ENCODE results near the gene TGFBR3. TPM values are rescaled to one million over a fixed set of nuclear protein-coding genes. Genes with fewer than 3 reads are reported as not detected.
A peak's percentile ranks its signal among the peaks of the same experiment; 100 is the strongest.

The TGFBR3 gene
- total and polyA plus RNA-seq, 2 of the 8 experiments (the other 6 are each of a cell fraction or from before 2014, with no cell fraction given): 2.0 to 6.1 TPM

DNA sequence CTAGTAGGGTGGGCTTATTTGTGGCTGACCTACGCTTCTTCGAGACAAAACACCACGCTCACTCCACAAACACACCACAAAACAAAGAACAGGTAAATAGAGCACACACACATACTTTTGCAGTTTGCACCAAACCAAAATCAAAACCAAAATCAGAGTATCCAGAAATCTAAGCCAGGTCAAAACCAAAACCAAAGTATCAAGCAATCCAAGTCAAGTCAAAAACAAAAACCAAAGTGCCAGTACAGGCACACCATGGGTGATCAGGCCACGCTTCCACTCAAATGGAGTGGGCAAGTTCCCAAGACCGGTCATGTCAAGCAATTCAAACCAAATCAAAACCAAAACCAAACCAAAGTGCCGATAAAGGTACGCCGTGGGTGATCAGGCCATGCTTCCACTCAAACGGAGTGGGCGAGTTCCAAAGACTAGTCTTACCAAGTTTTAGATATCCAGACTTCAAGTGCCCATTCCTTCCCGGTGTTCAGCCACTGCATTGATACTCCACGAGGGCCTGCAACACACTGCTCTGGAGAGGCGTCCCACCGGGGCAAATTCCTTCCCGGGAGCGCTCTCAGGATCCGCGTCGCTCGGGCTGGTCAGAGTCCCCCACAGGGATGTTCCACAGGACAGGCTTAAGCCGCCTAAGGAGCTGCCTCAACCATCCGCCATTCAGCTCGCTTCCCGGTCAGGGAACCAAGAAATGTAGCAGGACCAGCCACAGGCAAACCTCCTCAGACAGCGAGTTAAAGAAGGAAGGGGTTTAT lies 216.2 kb downstream of the TGFBR3 start:
- 91% methylated on average over 25 of the region's 25 CpGs; no CpG with 5 or more reads in 1 of the 2 experiments for WGBS, 2 experiments (ENCODE audit: extremely low coverage in 1 of 2, insufficient coverage in 1 of 2, insufficient read length in 1 of 2, insufficient replicate concordance in 2 of 2, low coverage in 1 of 2, low lambda C conversion rate in 2 of 2, missing lambda C conversion rate in 1 of 2)
- Histone ChIP-seq H2BK120ac (replicated peaks; ENCODE audit: low read depth, low read length) (no peak overlapping the region), H2BK12ac (ENCODE audit: low read depth, low read length) (no peak overlapping the region), H4K5ac (ENCODE audit: insufficient read length, low read depth, low read length) (no peak overlapping the region), H2AFZ (ENCODE audit: low read length) (peak overlapping the region; percentile 58; the same call in 1 of the 2 replicates), H4K91ac (replicated peaks; ENCODE audit: insufficient read length, low read length) (no peak overlapping the region), H3K56ac (replicated peaks; ENCODE audit: insufficient read length, low read depth, low read length) (no peak overlapping the region), H3K27me3 (replicated peaks in 1 of 4; ENCODE audit: control insufficient read depth in 3 of 4, extremely low read depth in 1 of 4, insufficient read depth in 3 of 4, low read length in 3 of 4) (no peaks in the 10 kb centered on the region), H3K18ac (ENCODE audit: extremely low read depth, low read length) (no peak overlapping the region), H3K23ac (ENCODE audit: insufficient read length) (no peak overlapping the region), H3K9ac (replicated peaks in 1 of 4; ENCODE audit: extremely low read depth in 1 of 4, low read depth in 3 of 4, low read length in 3 of 4) (no peak overlapping the region), H3K27ac (ENCODE audit: low read depth, low read length) (no peak overlapping the region), H4K8ac (ENCODE audit: extremely low read depth, insufficient read depth, low read length) (no peak overlapping the region), H3K9me3 (ENCODE audit: insufficient read depth in 2 of 2, low read depth in 1 of 2, low read length in 1 of 2) (no peaks in the 10 kb centered on the region), H3K4me3 (ENCODE audit: extremely low read depth in 1 of 4, insufficient read depth in 2 of 4, low read depth in 3 of 4, low read length in 4 of 4) (no peak overlapping the region), H4K20me1 (replicated peaks in 1 of 2; ENCODE audit: control insufficient read depth in 1 of 2, insufficient read depth in 2 of 2, low read length in 2 of 2) (no peaks in the 10 kb centered on the region), H3K23me2 (ENCODE audit: low read depth, low read length) (no peaks in the 10 kb centered on the region), H3K4me2 (ENCODE audit: insufficient read depth in 1 of 2, low read depth in 2 of 2, low read length in 2 of 2) (no peak overlapping the region), H2AK5ac (ENCODE audit: low read depth, low read length) (no peak overlapping the region), H2BK15ac (ENCODE audit: low read length) (no peak overlapping the region), H2BK5ac (ENCODE audit: low read depth, low read length) (no peak overlapping the region), H2BK20ac (ENCODE audit: low read length) (no peak overlapping the region), H3K79me1 (ENCODE audit: low read depth, low read length) (no peaks in the 10 kb centered on the region), H3K4ac (replicated peaks; ENCODE audit: insufficient read length, low read depth, low read length) (no peak overlapping the region), H3K79me2 (ENCODE audit: control insufficient read depth in 1 of 2, insufficient read depth in 2 of 2, low read length in 2 of 2) (no peaks in the 10 kb centered on the region), H3K4me1 (replicated peaks in 1 of 4; ENCODE audit: control insufficient read depth in 3 of 4, insufficient read depth in 4 of 4, low read length in 3 of 4) (no peaks in the 10 kb centered on the region), H3K14ac (ENCODE audit: insufficient read length) (no peak overlapping the region), H3K36me3 (ENCODE audit: control insufficient read depth in 2 of 4, insufficient read depth in 4 of 4, low read length in 3 of 4) (no peaks in the 10 kb centered on the region)
- FAIRE-seq: no peak
- no peak for DNase-seq (ENCODE audit: low read depth in 1 of 2, low spot score in 2 of 2)
- POLR2A ChIA-PET (ENCODE audit: partially characterized antibody): no interaction called here
- CTCF ChIA-PET (ENCODE audit: partially characterized antibody): no interaction called here
- TF ChIP-seq ZNF274 (IDR thresholded peaks at IDR 0.05; ENCODE audit: borderline replicate concordance, extremely low read depth, low read length) (no peak), SIN3A (conservative IDR thresholded peaks at IDR 0.05 in 1 of 2, IDR thresholded peaks at IDR 0.05 in 1 of 2; ENCODE audit: low read depth in 1 of 2, low read length in 2 of 2) (no peak), RBBP5 (IDR thresholded peaks at IDR 0.05; ENCODE audit: borderline replicate concordance, low read depth, low read length) (no peak), POLR2A (IDR thresholded peaks at IDR 0.05; ENCODE audit: control extremely low read depth in 1 of 2, low read depth in 2 of 2, low read length in 2 of 2) (no peak), RNF2 (IDR thresholded peaks at IDR 0.05; ENCODE audit: borderline replicate concordance, low read depth, low read length, missing control alignments, poor library complexity, severe bottlenecking) (no peak), BACH1 (IDR thresholded peaks at IDR 0.05; ENCODE audit: low read length) (no peak), CREB1 (IDR thresholded peaks at IDR 0.05) (no peak), POU5F1 (IDR thresholded peaks at IDR 0.05; ENCODE audit: low read depth, low read length) (no peak), CBX8 (IDR thresholded peaks at IDR 0.05; ENCODE audit: borderline replicate concordance, low read depth, low read length) (no peak), NANOG (IDR thresholded peaks at IDR 0.05; ENCODE audit: insufficient read depth, low read depth, low read length, poor library complexity, severe bottlenecking) (no peak)
- TF ChIP-seq, protein P1, sequence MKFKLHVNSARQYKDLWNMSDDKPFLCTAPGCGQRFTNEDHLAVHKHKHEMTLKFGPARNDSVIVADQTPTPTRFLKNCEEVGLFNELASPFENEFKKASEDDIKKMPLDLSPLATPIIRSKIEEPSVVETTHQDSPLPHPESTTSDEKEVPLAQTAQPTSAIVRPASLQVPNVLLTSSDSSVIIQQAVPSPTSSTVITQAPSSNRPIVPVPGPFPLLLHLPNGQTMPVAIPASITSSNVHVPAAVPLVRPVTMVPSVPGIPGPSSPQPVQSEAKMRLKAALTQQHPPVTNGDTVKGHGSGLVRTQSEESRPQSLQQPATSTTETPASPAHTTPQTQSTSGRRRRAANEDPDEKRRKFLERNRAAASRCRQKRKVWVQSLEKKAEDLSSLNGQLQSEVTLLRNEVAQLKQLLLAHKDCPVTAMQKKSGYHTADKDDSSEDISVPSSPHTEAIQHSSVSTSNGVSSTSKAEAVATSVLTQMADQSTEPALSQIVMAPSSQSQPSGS (IDR thresholded peaks at IDR 0.05; ENCODE audit: low read length): no peak

All from H1 (cell line).